ENCODE data around the gene AGPAT3. TPM values are rescaled to one million over a fixed set of nuclear protein-coding genes. Genes with fewer than 3 reads are reported as not detected.
A peak's percentile ranks its signal among the peaks of the same experiment; 100 is the strongest.

Gene AGPAT3
- total RNA-seq, 4 donors from 2014 or later = 31.7 to 35.7 (median 33.0) TPM

DNA sequence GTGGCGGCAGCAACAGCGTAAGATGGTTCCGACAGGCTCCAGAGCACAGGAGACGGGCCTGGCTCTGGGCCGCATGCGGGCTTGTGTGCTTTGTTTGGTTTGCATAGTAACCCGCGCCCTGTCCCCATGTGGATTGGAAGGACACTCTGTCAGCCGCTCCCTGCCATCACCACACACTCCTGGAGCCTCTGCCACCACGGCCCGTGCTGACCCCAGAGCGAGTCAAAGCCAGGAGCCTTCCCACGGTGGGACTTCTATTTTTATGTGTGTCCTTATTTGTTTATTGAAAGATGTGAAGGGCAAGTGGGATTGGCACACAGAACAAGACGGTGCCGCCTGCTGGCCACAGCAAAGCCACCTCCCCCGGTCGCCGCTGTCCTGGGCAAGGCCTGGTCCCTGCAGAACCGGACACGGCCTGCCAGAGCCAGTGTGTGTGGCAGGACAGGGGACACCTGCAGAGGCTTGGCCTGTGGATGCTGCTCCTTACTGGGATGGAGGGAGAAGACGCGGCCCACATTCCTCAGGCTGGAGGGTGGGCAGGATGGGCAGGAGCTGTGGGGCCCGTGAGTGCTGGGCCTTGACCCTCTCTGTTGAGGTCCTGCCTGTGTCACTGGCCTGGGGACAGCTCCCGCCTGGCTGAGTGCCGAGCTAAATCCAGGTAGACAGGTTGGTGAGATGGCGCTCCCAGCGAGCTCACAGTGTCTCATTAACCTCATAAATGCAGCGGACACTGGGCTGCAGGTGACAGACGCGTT is 64.4 kb downstream of the AGPAT3 start:
- Histone ChIP-seq H3K4me3 (no peak overlapping the region), H3K36me3 (peaks cover 0 to 49% (median 0%) of the 10 kb centered on the region in 3 donors), H3K9me3 (no peaks in the 10 kb centered on the region), H3K27ac (peak overlapping the region; percentile 70 to 87 (median 85)), H3K4me1 (peaks cover 34 to 58% (median 35%) of the 10 kb centered on the region in 3 donors), H3K27me3 (no peaks in the 10 kb centered on the region)
- 73 to 92% methylated on average over 6 to 12 of the region's 30 CpGs for WGBS, 2 donors
- no peak for TF ChIP-seq POLR2A (IDR thresholded peaks at IDR 0.05)
- TF ChIP-seq, protein P1, sequence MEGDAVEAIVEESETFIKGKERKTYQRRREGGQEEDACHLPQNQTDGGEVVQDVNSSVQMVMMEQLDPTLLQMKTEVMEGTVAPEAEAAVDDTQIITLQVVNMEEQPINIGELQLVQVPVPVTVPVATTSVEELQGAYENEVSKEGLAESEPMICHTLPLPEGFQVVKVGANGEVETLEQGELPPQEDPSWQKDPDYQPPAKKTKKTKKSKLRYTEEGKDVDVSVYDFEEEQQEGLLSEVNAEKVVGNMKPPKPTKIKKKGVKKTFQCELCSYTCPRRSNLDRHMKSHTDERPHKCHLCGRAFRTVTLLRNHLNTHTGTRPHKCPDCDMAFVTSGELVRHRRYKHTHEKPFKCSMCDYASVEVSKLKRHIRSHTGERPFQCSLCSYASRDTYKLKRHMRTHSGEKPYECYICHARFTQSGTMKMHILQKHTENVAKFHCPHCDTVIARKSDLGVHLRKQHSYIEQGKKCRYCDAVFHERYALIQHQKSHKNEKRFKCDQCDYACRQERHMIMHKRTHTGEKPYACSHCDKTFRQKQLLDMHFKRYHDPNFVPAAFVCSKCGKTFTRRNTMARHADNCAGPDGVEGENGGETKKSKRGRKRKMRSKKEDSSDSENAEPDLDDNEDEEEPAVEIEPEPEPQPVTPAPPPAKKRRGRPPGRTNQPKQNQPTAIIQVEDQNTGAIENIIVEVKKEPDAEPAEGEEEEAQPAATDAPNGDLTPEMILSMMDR (IDR thresholded peaks at IDR 0.05) = no peak
- intact Hi-C loops (cut with DNase I) = no loop called here
- no peak for DNase-seq

- intact Hi-C loops (cut with DNase I) = loop anchor here (10.0 kb wide), 1 partner anchor 65 kb away; the partner anchor contains the start of gene AGPAT3
- TF ChIP-seq, protein P1 (IDR thresholded peaks at IDR 0.05) = no peak
- no peak for TF ChIP-seq POLR2A (IDR thresholded peaks at IDR 0.05)
- peaks cover 25 to 50% (median 26%) of the 10 kb centered on the region in 3 donors for H3K4me1 ChIP-seq
- H3K27ac ChIP-seq = peak overlapping the region in 3 of 4 donors; percentile 35 to 85 (median 85)
- no peak for DNase-seq
- no peak overlapping the region for H3K4me3 ChIP-seq
- 83 to 85% methylated on average over 8 to 10 of the region's 25 CpGs for WGBS, 2 donors
- H3K9me3 ChIP-seq = no peaks in the 10 kb centered on the region
- H3K36me3 ChIP-seq = peaks cover 0 to 49% (median 0%) of the 10 kb centered on the region in 3 donors
- H3K27me3 ChIP-seq = no peaks in the 10 kb centered on the region
Observed at GRCh38 chr21:43930074-43930847, 65.2 kb downstream of the AGPAT3 start.

DNA sequence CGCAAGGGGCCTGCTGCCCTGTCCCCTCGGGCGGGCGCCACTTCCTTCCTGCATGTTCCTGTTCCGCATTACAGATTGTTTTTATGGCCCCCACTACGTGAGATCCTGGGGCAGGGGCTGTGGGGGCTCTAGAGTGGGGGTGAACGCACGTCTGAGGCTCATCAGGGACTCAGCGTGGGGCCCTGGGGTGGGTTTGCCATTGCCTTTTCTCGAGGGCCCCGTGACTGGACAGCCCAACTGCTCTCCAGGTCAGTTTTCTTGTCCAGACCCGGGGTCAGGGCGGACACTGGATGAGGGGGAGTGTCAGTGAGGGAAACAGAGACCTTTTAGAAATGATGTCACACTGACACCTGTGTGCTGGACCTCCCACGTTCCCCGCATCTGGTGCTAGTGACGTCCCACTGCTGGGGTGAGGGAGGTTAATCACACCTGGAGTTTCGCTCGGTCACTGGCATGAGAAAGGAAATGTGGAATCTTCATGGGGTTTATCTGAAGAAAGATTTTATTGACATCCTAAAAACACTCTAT is 65.9 kb downstream of the AGPAT3 start:
- Histone ChIP-seq H3K9me3 (no peaks in the 10 kb centered on the region), H3K4me3 (no peak overlapping the region), H3K36me3 (peaks cover 0 to 49% (median 0%) of the 10 kb centered on the region in 3 donors), H3K4me1 (peaks cover 21 to 47% (median 24%) of the 10 kb centered on the region in 3 donors), H3K27ac (peak overlapping the region in 1 of 4 donors; percentile 17), H3K27me3 (no peaks in the 10 kb centered on the region)
- intact Hi-C loops (cut with DNase I) = loop anchor here (10.0 kb wide), 1 partner anchor 66 kb away; the partner anchor contains the start of gene AGPAT3
- TF ChIP-seq POLR2A (IDR thresholded peaks at IDR 0.05) = no peak
- TF ChIP-seq, protein P1 (IDR thresholded peaks at IDR 0.05) = no peak
- WGBS, 2 donors = 90 to 100% methylated on average over 7 to 9 of the region's 18 CpGs
- no peak for DNase-seq

DNA sequence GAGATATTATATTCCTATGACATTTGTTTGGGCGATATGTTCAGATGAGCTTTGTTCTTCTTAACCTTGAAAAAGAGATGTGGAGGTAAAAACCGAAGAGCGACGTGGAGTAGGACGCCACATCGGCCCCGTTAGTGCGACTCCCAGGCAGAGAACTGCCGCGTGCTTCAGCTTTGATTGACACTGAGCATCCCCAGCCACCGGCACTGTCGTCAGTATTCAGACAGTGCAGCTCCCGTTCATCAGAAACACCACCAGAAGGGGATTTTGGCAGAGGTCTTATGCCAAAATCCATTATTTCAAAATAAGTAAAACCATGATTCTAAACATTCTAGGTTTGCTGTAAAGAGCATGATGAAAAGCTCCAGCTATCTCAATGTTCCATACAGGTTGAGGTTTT is 66.5 kb downstream of the AGPAT3 start:
- Histone ChIP-seq H3K27me3 (no peaks in the 10 kb centered on the region), H3K4me3 (no peak overlapping the region), H3K36me3 (peaks cover 0 to 50% (median 0%) of the 10 kb centered on the region in 3 donors), H3K4me1 (peaks cover 21 to 48% (median 27%) of the 10 kb centered on the region in 3 donors), H3K9me3 (no peaks in the 10 kb centered on the region), H3K27ac (peak overlapping the region in 1 of 4 donors; percentile 17)
- TF ChIP-seq POLR2A (IDR thresholded peaks at IDR 0.05) = no peak
- TF ChIP-seq, protein P1 (IDR thresholded peaks at IDR 0.05) = no peak
- DNase-seq = no peak
- intact Hi-C loops (cut with DNase I) = loop anchor here (10.0 kb wide), 1 partner anchor 67 kb away; the partner anchor contains the start of gene AGPAT3
- WGBS, 2 donors = 80 to 86% methylated on average over 13 of the region's 13 CpGs

All from esophagus squamous epithelium (tissue), 5 donors.